GM18873 (cell line): ENCODE results near the gene TOM1L2.
"Not testable (repeated sequence)": the region's sequence is repeated elsewhere in the genome, so short reads cannot be mapped to it uniquely, and the experiment has no call there.

ENCODE experiments used
- ATAC-seq: cut with Tn5 transposase; IDR thresholded peaks from one replicate; pipeline ENCODE4 v1.9.1; 2021; ENCODE audit warnings: mild to moderate bottlenecking, moderate library complexity, moderate number of reproducible peaks; ENCODE audit not compliant: unreplicated experiment, low FRiP score

The TOM1L2 gene

GRCh38 chr17:17928398-17929287, 43.6 kb downstream of the TOM1L2 start:
- no peak for ATAC-seq

- no peak for ATAC-seq
These were observed 45.3 kb downstream of the TOM1L2 start for GRCh38 chr17:17926840-17927449.

- no peak for ATAC-seq
These were observed 46.2 kb downstream of the TOM1L2 start for GRCh38 chr17:17926036-17926435.

- no peak for ATAC-seq
These were observed 47.3 kb downstream of the TOM1L2 start for GRCh38 chr17:17924857-17925250.

DNA sequence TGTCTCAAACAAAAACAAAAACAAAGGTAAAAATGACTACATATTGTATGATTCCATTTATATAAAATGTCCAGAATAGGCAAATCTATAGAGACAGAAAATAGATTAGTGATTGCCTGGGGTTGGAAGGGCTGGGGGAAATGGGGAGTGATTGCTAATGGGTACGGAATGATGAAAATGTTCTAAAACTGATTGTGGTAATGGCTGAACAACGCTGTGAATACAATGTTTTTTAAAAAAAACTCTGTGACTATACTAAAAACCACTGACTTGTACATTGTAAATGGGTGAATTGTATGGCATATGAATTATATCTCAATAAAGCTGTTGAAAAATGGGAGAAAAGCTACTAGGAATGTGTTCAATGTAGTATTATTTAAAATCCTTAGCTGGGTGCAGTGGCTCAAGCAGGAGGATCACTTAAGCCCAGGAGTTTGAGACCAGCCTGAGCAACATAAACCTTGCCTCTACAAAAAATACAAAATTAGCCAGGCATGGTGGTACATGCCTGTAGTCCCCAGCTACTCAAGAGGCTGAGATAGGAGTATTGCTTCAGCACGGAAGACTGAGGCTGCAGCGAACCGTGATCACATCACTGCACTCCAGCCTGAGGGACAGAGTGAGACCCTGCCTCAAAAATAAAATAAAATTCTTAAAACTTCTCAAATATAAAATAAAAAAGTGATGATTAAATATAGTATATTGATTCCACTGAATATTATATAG, 47.9 kb downstream of the TOM1L2 start:
- ATAC-seq = no peak

- ATAC-seq = no peak
These were observed 50.1 kb downstream of the TOM1L2 start for GRCh38 chr17:17922070-17922614.

- ATAC-seq = no peak
These were observed 50.8 kb downstream of the TOM1L2 start for GRCh38 chr17:17921192-17922069.

GRCh38 chr17:17919169-17920107, 52.8 kb downstream of the TOM1L2 start:
- no peak for ATAC-seq

GRCh38 chr17:17917394-17917793, 54.8 kb downstream of the TOM1L2 start:
- no peak for ATAC-seq

GRCh38 chr17:17915183-17915582, 57.0 kb downstream of the TOM1L2 start:
- no peak for ATAC-seq

DNA sequence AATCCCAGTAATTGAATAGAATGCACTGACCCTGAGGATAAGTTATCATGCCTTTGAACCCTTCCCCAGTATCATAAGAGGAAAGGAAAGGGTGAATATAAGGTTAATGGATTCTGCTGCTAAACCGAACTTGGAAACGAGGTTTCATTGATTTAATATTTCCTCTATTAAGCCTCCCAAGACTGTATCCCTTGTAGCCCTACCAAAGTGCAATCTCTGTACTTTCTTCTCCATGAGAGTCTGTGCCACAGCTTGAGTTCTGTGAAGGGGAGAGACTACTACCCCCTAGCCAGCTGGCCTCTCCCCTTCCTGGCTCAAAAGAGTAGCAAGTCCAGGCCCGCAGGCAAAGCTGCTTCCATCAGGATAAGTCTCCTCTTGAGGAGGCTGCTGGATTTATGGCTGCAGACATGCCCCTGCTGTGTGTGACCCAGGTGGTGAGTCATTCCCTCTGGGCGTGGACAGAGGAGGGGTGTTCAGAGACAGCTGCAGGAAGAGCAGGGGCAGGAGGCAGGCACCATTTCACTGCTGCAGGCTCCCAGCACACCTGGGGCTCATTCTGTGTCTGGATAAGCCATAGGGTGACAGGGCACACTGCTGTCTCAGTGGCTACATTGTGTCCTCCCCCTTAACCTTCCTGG, 58.4 kb downstream of the TOM1L2 start:
- ATAC-seq = no peak

- ATAC-seq = not testable (repeated sequence)
These were observed 59.9 kb downstream of the TOM1L2 start for GRCh38 chr17:17912336-17912735.

- no peak for ATAC-seq
These were observed 61.1 kb downstream of the TOM1L2 start for GRCh38 chr17:17911001-17911613.

- no peak for ATAC-seq
These were observed 62.1 kb downstream of the TOM1L2 start for GRCh38 chr17:17910060-17910459.

DNA sequence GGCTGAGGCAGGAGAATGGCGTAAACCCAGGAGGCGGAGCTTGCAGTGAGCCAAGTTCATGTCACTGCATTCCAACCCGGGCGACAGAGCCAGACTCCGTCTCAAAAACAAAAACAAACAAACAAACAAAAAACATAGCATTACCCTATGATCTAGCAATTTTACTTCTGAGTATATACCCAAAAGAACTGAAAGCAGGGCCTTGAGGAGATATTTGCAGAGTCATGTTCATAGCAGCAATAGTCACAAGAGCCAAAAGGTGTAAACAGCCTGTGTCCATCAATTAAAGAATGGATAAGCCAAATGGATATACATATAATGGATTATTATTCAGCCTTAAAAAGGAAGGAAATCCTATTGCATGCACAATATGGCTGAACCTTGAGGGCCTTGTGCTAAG, 63.1 kb downstream of the TOM1L2 start:
- ATAC-seq = no peak

DNA sequence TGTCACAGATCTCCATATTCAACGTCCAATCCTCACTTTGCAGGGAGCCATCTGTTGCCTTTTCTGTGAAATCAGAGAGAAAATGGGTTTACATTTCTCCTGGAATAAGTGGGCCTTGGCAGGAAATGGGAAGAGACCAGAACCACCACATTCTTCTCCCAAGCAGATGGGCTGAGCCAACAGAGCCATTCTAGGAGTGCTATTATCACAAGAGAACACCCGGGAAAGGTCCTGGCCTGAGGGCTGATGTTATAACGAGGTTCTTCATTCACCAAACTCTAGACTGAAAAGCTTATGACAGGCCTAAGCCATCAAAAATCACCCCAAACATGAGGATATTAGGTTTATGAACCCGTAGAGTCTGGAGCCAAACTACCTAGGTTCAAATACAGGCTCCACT, 64.7 kb downstream of the TOM1L2 start:
- ATAC-seq = no peak

DNA sequence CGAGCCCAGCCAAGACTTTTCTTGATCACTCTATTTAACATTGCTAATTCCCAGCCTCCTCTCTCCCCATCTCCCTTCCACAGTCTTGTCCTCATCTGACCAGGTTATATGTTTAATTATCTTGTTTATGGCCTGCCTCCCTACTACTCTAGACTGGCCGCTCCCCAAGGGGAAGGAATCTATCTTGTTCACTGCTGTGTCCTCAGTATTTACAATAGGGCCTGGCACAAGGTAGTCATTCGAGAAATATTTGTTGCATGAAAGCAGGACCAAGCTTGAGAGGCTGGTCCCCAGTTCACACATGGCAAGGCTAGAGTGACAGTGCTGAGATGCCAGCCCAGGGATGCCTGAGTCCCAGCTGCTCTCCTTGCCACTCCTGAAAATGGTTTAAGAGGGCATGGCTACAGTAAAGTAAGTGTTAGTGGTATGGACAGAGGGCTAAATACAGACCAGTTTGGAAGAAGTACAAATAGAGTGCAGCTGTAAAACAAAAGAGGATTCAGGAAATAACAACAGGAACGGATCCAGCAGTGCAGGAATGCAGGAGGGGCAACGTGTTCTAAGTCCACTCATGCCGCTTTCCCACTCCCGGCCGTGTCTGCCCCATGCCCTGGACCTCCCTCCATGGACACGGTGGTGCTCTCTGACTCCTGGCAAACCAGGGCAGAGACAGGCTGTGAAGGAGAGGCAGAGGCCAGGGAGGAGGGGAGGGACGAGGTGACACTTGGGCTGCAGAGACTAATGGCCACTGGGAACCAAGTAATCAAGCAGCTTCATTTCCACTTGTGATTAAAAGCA, 65.6 kb downstream of the TOM1L2 start:
- ATAC-seq = no peak

- ATAC-seq = no peak
These were observed 67.2 kb downstream of the TOM1L2 start for GRCh38 chr17:17905036-17905320.
